Stimulated activated CD8-positive, alpha-beta memory T cell treated with anti-CD3 and anti-CD28 coated beads, Interleukin-2, amount 100 ng/mL, for 1 hour (primary cell): ENCODE results near the gene COPS4.

Experiments
- DNase-seq, 2 donors: peaks; one replicate each; pipeline ENCODE4 v3.0.0-alpha.2; 2020; ENCODE audit warnings: low read depth in 2 of 2

The COPS4 gene

GRCh38 chr4:83121246-83121645 lies 86.3 kb downstream of the COPS4 start:
- no peak for DNase-seq

GRCh38 chr4:83124111-83124780 lies 89.3 kb downstream of the COPS4 start:
- DNase-seq = no peak
